ENCODE data around the gene COL9A1.

GRCh38 chr6:70325009-70325408 lies 22.1 kb upstream of the COL9A1 start:
- TF ChIP-seq MAFK (IDR thresholded peaks at IDR 0.05; ENCODE audit: low read depth, low read length), result no peak
- no peak for TF ChIP-seq RAD21 (IDR thresholded peaks at IDR 0.05; ENCODE audit: low read length)
- no peak for TF ChIP-seq CTCF (conservative IDR thresholded peaks at IDR 0.05; ENCODE audit: low read depth, low read length)
